Neutrophil (primary cell): ENCODE data around the gene SETD2.

ENCODE experiments used
- H3K27ac ChIP-seq: fragments of 200-600 bp; sonication (generic); 2 replicates; pipeline ENCODE4 v1.5.1; 2016; ENCODE audit warnings: mild to moderate bottlenecking, moderate library complexity
- H3K27me3 ChIP-seq: fragments of 200-600 bp; sonication (generic); 2 replicates; pipeline ENCODE4 v1.6.0; 2016; ENCODE audit warnings: mild to moderate bottlenecking
- H3K36me3 ChIP-seq: fragments of 200-600 bp; sonication (generic); 2 replicates; pipeline ENCODE4 v1.5.1; 2017
- H3K4me1 ChIP-seq, 2 experiments: fragments of 200-600 bp in 1 of 2; sonication (generic) in 1 of 2; 1 replicate in 1 of 2; 2 replicates in 1 of 2; pipeline versions ENCODE4 v1.5.1 to v1.6.1; 2013 to 2016; ENCODE audit warnings: low read depth in 1 of 2, low read length in 1 of 2, mild to moderate bottlenecking in 1 of 2, moderate library complexity in 1 of 2; ENCODE audit not compliant: control insufficient read depth in 1 of 2, insufficient read depth in 1 of 2
- H3K4me3 ChIP-seq, 2 experiments: fragments of 200-600 bp in 1 of 2; sonication (generic) in 1 of 2; 1 replicate in 1 of 2; 2 replicates in 1 of 2; pipeline ENCODE4 v1.5.1; 2013 to 2016; ENCODE audit warnings: low read depth in 1 of 2, low read length in 1 of 2, mild to moderate bottlenecking in 1 of 2, moderate library complexity in 1 of 2
- H3K9me3 ChIP-seq: fragments of 200-600 bp; sonication (generic); 2 replicates; pipeline ENCODE4 v1.5.1; 2016
- TF ChIP-seq, protein P1 (sequence below): fragments of 200-600 bp; sonication (generic); IDR thresholded peaks from 2 replicates; pipeline ENCODE4 v1.5.1; 2016; ENCODE audit warnings: antibody characterized with exemption

Gene SETD2

DNA sequence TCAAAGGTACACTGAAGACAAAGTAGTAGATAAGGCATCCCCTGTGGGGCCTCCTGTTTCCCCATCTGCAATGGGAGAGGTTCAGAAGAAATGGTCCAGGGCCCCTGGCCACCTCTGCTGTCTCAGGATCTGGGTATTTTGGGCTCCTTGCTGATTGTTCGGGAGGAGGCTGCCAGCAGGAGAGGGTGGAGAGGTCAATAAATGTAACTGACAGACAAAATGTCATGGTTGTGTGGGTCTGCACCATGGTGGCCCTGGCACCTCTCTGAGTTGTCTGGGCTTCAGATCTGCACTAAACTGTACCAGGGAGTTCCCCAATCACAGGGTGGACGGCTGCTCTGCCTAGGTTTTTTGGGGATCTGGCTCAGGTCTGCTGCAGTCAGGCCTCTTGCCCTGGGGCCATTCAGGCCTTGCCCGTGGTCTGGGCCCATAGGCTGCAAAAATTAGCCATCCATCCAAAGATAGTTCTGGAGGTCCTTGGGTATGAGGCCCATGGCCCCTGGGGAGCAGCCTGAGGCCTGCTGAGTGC lies 177.1 kb downstream of the SETD2 start:
- TF ChIP-seq, protein P1, sequence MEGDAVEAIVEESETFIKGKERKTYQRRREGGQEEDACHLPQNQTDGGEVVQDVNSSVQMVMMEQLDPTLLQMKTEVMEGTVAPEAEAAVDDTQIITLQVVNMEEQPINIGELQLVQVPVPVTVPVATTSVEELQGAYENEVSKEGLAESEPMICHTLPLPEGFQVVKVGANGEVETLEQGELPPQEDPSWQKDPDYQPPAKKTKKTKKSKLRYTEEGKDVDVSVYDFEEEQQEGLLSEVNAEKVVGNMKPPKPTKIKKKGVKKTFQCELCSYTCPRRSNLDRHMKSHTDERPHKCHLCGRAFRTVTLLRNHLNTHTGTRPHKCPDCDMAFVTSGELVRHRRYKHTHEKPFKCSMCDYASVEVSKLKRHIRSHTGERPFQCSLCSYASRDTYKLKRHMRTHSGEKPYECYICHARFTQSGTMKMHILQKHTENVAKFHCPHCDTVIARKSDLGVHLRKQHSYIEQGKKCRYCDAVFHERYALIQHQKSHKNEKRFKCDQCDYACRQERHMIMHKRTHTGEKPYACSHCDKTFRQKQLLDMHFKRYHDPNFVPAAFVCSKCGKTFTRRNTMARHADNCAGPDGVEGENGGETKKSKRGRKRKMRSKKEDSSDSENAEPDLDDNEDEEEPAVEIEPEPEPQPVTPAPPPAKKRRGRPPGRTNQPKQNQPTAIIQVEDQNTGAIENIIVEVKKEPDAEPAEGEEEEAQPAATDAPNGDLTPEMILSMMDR = no peak

DNA sequence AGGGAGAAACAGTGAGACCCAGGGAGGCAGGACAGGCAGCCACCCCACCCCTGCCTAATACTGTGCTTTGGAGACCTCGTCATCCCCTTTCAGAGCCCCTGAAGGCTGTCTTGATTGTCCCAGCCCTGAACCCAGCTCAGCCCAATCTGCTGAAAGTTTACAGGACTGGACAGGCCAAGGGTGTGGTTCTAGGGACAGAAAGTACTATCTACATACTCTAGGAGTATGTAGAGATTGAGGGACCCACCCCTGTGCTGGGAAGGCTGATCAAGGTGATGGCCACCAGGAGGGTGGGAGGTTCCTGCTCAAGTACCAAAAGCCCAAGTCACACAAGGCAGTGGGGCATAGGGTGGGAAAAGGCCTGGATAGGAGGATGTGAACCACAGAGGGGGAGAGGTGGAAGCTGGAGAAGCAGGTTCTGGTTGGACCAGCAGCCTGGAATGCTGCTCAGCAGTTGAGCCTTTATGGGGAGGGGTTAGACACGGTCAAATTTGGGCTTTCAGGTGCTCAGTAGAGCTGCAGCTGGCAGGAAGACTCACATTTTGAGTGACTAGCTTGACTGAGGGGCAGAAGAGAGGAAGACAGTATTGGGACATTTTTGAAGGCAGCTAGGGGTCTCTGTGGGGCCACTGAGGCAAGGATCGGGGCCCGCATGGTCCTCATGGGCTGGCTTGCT lies 177.7 kb downstream of the SETD2 start:
- Histone ChIP-seq H3K4me1 (peaks cover 96 to 98% of the 10 kb centered on the region in 2 experiments), H3K27me3 (no peaks in the 10 kb centered on the region), H3K9me3 (no peaks in the 10 kb centered on the region), H3K27ac (peak overlapping the region; percentile 98), H3K36me3 (peaks cover 30% of the 10 kb centered on the region), H3K4me3 (peak overlapping the region; percentile 86 to 95)
- TF ChIP-seq, protein P1 = no peak

More for the DNA sequence above, 177.1 kb downstream of the SETD2 start:
- Histone ChIP-seq H3K9me3 (no peaks in the 10 kb centered on the region), H3K27ac (peak overlapping the region; percentile 98), H3K27me3 (no peaks in the 10 kb centered on the region), H3K4me3 (peak overlapping the region; percentile 86 to 95), H3K36me3 (peaks cover 36% of the 10 kb centered on the region), H3K4me1 (peaks cover 96 to 98% of the 10 kb centered on the region in 2 experiments)

DNA sequence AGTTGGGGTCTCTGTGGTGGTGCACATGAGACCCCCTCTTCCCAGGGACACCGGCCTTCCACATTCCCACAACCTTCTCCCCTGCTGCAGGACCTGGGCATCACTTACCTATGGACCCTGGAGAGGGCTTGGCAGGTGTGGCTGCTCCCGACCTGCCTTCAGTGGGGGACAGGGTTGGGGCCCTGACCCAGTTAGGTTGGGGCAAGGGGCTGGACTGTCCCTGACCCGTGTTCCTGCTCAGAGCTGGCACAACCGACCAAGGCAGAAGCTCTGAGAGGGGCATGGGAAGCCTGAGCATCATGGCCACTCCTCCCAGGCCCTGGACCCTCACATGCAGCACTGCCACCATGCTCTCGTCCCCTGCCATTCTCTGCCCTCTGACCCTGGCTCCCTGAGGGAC lies 178.3 kb downstream of the SETD2 start:
- peak overlapping the region; percentile 98 for H3K27ac ChIP-seq
- peaks cover 96 to 98% of the 10 kb centered on the region in 2 experiments for H3K4me1 ChIP-seq

DNA sequence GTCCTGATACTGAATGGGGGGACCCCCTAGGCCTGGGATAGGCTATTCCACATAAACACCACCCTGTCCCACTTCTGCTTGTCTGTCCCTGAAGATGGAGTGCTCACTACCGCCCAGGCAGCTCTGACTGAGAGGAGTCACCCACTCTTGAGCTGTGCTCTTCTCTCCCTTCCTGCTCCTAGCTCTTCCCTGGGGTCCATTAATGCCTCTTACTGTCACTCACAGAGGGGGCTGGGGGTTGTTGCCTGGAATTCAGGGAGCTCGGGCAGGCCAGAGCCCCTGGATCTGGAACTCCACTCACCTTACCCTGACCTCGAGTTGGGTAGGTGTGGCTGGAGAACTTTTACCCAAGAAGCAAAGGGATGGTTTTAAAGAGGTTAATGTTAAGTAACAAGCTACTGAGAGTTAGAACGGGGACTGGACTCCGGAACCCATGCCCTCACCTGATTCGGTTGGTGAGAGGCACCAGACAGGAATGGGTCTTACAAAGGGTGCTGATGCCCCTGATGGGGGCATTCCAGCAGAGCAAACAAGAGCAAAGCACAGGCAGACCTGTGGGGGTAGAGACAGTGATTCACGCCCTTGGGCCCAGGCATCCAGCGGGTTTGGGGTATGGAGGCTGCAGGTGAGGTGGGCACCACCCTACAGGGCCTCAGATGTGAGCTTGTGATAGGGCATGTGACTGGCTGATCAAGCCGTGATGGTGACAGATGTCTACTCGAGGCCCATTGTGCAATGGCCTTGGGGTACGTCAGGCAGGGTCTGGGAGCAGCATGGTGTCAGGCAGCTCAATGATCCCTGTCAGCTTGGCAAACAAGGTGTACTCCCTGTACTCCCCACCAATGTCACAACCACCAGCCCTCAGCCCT lies 179.1 kb downstream of the SETD2 start:
- H3K4me3 ChIP-seq = no peak overlapping the region
- H3K27me3 ChIP-seq = no peaks in the 10 kb centered on the region
- TF ChIP-seq, protein P1 = no peak
- peaks cover 95% of the 10 kb centered on the region in 2 experiments for H3K4me1 ChIP-seq
- H3K27ac ChIP-seq = peak overlapping the region; percentile 98
- peaks cover 16% of the 10 kb centered on the region for H3K36me3 ChIP-seq
- H3K9me3 ChIP-seq = no peaks in the 10 kb centered on the region

More for the DNA sequence above, 178.3 kb downstream of the SETD2 start:
- Histone ChIP-seq H3K4me3 (peak overlapping the region in 1 of 2 experiments; percentile 86), H3K9me3 (no peaks in the 10 kb centered on the region), H3K36me3 (peaks cover 24% of the 10 kb centered on the region), H3K27me3 (no peaks in the 10 kb centered on the region)
- TF ChIP-seq, protein P1 = no peak

DNA sequence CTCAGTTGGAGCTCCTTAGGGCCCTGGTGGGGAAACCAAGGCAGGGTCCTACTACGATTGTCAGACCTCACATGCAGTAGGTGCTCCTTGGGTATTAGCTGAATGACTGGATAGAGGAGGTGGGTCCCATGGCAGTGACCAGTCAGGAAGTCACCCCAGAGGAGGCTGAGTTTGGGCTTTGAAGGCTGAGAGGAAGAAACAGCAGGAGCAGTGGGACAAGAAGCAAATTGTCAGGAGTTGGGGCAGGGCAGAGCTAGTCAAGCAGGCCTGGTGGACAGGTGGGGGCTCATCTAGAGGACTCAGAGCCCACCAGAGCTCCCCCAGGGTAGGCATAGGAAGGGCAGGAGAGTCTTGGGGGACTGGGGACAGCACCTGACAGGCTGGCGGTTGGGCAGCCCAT lies 181.4 kb downstream of the SETD2 start:
- Histone ChIP-seq H3K4me3 (peak overlapping the region; percentile 25 to 93), H3K27ac (peak overlapping the region; percentile 87), H3K36me3 (peaks cover 6% of the 10 kb centered on the region), H3K9me3 (no peaks in the 10 kb centered on the region), H3K4me1 (peaks cover 92 to 94% of the 10 kb centered on the region in 2 experiments), H3K27me3 (no peaks in the 10 kb centered on the region)
- TF ChIP-seq, protein P1 = no peak
